Adipocyte (in vitro differentiated cells): ENCODE results near the gene PCSK2.

Source experiments
- DNase-seq: peaks from one replicate; pipeline ENCODE4 v3.0.0-alpha.2; 2015; ENCODE audit warnings: low read depth
- H3K27me3 ChIP-seq: replicated peaks from 2 replicates; pipeline ENCODE4 v1.7.0; 2013; ENCODE audit warnings: mild to moderate bottlenecking, low read length, moderate library complexity; ENCODE audit not compliant: control insufficient read depth, insufficient read depth
- H3K36me3 ChIP-seq: 2 replicates; pipeline ENCODE4 v1.7.0; 2013; ENCODE audit warnings: low read length, mild to moderate bottlenecking, moderate library complexity; ENCODE audit not compliant: control insufficient read depth, insufficient read depth, severe bottlenecking
- H3K4me1 ChIP-seq: 2 replicates; pipeline ENCODE4 v1.7.0; 2013; ENCODE audit warnings: mild to moderate bottlenecking, low read length, moderate library complexity; ENCODE audit not compliant: control insufficient read depth, insufficient read depth
- H3K4me3 ChIP-seq: 2 replicates; pipeline ENCODE4 v1.7.0; 2013; ENCODE audit warnings: mild to moderate bottlenecking, low read length, moderate library complexity
- H3K9ac ChIP-seq: 2 replicates; pipeline ENCODE4 v1.7.0; 2013; ENCODE audit warnings: mild to moderate bottlenecking, low read length, moderate library complexity
- H3K9me3 ChIP-seq: 2 replicates; pipeline ENCODE4 v1.7.0; 2013; ENCODE audit warnings: mild to moderate bottlenecking, low read length, moderate library complexity; ENCODE audit not compliant: control insufficient read depth

The PCSK2 gene

GRCh38 chr20:17500271-17500670 is 273.4 kb downstream of the PCSK2 start:
- Histone ChIP-seq H3K36me3 (no peaks in the 10 kb centered on the region), H3K9me3 (no peaks in the 10 kb centered on the region), H3K9ac (no peak overlapping the region), H3K4me1 (no peaks in the 10 kb centered on the region), H3K4me3 (no peak overlapping the region), H3K27me3 (peaks cover 28% of the 10 kb centered on the region)
- DNase-seq = no peak

GRCh38 chr20:17500826-17501225 is 274.0 kb downstream of the PCSK2 start:
- H3K9me3 ChIP-seq = no peaks in the 10 kb centered on the region
- no peaks in the 10 kb centered on the region for H3K36me3 ChIP-seq
- peaks cover 23% of the 10 kb centered on the region for H3K27me3 ChIP-seq
- no peak overlapping the region for H3K9ac ChIP-seq
- DNase-seq = no peak
- no peaks in the 10 kb centered on the region for H3K4me1 ChIP-seq
- no peak overlapping the region for H3K4me3 ChIP-seq

- Histone ChIP-seq H3K36me3 (no peaks in the 10 kb centered on the region), H3K4me3 (no peak overlapping the region), H3K4me1 (no peaks in the 10 kb centered on the region), H3K9me3 (no peaks in the 10 kb centered on the region), H3K9ac (no peak overlapping the region), H3K27me3 (peaks cover 17% of the 10 kb centered on the region)
- no peak for DNase-seq
These were observed 274.9 kb downstream of the PCSK2 start for GRCh38 chr20:17501701-17502100.

- Histone ChIP-seq H3K36me3 (no peaks in the 10 kb centered on the region), H3K9ac (no peak overlapping the region), H3K4me1 (no peaks in the 10 kb centered on the region), H3K27me3 (peaks cover 17% of the 10 kb centered on the region), H3K4me3 (no peak overlapping the region), H3K9me3 (no peaks in the 10 kb centered on the region)
- DNase-seq = no peak
These were observed 275.3 kb downstream of the PCSK2 start for GRCh38 chr20:17502105-17502504.

GRCh38 chr20:17503301-17504065 is 276.6 kb downstream of the PCSK2 start:
- no peaks in the 10 kb centered on the region for H3K36me3 ChIP-seq
- no peak overlapping the region for H3K9ac ChIP-seq
- no peak overlapping the region for H3K4me3 ChIP-seq
- peaks cover 17% of the 10 kb centered on the region for H3K27me3 ChIP-seq
- H3K4me1 ChIP-seq = no peaks in the 10 kb centered on the region
- H3K9me3 ChIP-seq = no peaks in the 10 kb centered on the region
- no peak for DNase-seq

GRCh38 chr20:17504066-17504897 is 277.4 kb downstream of the PCSK2 start:
- Histone ChIP-seq H3K4me3 (peak overlapping the region; percentile 80), H3K9me3 (no peaks in the 10 kb centered on the region), H3K9ac (peak overlapping the region; percentile 74), H3K27me3 (peaks cover 17% of the 10 kb centered on the region), H3K4me1 (no peaks in the 10 kb centered on the region), H3K36me3 (no peaks in the 10 kb centered on the region)
- no peak for DNase-seq

- Histone ChIP-seq H3K9ac (peak overlapping the region; percentile 74), H3K4me3 (peak overlapping the region; percentile 80), H3K36me3 (no peaks in the 10 kb centered on the region), H3K9me3 (no peaks in the 10 kb centered on the region), H3K4me1 (no peaks in the 10 kb centered on the region), H3K27me3 (peaks cover 17% of the 10 kb centered on the region)
- peak; percentile 86 for DNase-seq
These were observed 278.2 kb downstream of the PCSK2 start for GRCh38 chr20:17504898-17505635.

- H3K27me3 ChIP-seq = peaks cover 17% of the 10 kb centered on the region
- no peaks in the 10 kb centered on the region for H3K9me3 ChIP-seq
- peak overlapping the region; percentile 80 for H3K4me3 ChIP-seq
- no peaks in the 10 kb centered on the region for H3K36me3 ChIP-seq
- peak; percentile 36 for DNase-seq
- H3K9ac ChIP-seq = peak overlapping the region; percentile 74
- H3K4me1 ChIP-seq = no peaks in the 10 kb centered on the region
These were observed 279.0 kb downstream of the PCSK2 start for GRCh38 chr20:17505636-17506517.

GRCh38 chr20:17507032-17507431 is 280.2 kb downstream of the PCSK2 start:
- Histone ChIP-seq H3K36me3 (no peaks in the 10 kb centered on the region), H3K4me1 (no peaks in the 10 kb centered on the region), H3K4me3 (no peak overlapping the region), H3K9ac (no peak overlapping the region), H3K9me3 (no peaks in the 10 kb centered on the region), H3K27me3 (peaks cover 14% of the 10 kb centered on the region)
- no peak for DNase-seq

- H3K4me1 ChIP-seq = no peaks in the 10 kb centered on the region
- H3K36me3 ChIP-seq = no peaks in the 10 kb centered on the region
- H3K4me3 ChIP-seq = no peak overlapping the region
- H3K9me3 ChIP-seq = no peaks in the 10 kb centered on the region
- no peak for DNase-seq
- peaks cover 11% of the 10 kb centered on the region for H3K27me3 ChIP-seq
- no peak overlapping the region for H3K9ac ChIP-seq
These were observed 280.7 kb downstream of the PCSK2 start for GRCh38 chr20:17507531-17507930.
